GM21423 (cell line): Measurements from ENCODE around the gene UNC45A.
"Not testable (repeated sequence)": the region's sequence is repeated elsewhere in the genome, so short reads cannot be mapped to it uniquely, and the experiment has no call there.

ENCODE experiments used
- ATAC-seq: cut with Tn5 transposase; IDR thresholded peaks from one replicate; pipeline ENCODE4 v1.9.1; 2021; ENCODE audit warnings: mild to moderate bottlenecking, moderate library complexity; ENCODE audit not compliant: unreplicated experiment

UNC45A gene

GRCh38 chr15:90915808-90916440, 19.2 kb upstream of the UNC45A start:
- ATAC-seq: no peak

- no peak for ATAC-seq
Measured at GRCh38 chr15:90916461-90916860, 18.6 kb upstream of the UNC45A start.

GRCh38 chr15:90917569-90917968, 17.5 kb upstream of the UNC45A start:
- ATAC-seq: no peak

- ATAC-seq: no peak
Measured at GRCh38 chr15:90918034-90918788, 16.9 kb upstream of the UNC45A start.

- ATAC-seq: no peak
Measured at GRCh38 chr15:90918835-90919234, 16.2 kb upstream of the UNC45A start.

GRCh38 chr15:90921887-90922286, 13.2 kb upstream of the UNC45A start:
- no peak for ATAC-seq

- peak; percentile 45 for ATAC-seq
Measured at GRCh38 chr15:90922712-90923322, 12.3 kb upstream of the UNC45A start.

GRCh38 chr15:90924375-90924774, 10.7 kb upstream of the UNC45A start:
- peak; percentile 72 for ATAC-seq

GRCh38 chr15:90926766-90927165, 8.3 kb upstream of the UNC45A start:
- ATAC-seq: not testable (repeated sequence)

- not testable (repeated sequence) for ATAC-seq
Measured at GRCh38 chr15:90928106-90928505, 7.0 kb upstream of the UNC45A start.

- ATAC-seq: no peak
Measured at GRCh38 chr15:90929246-90930019, 5.7 kb upstream of the UNC45A start.

- ATAC-seq: no peak
Measured at GRCh38 chr15:90930861-90931574, 4.1 kb upstream of the UNC45A start.

GRCh38 chr15:90931575-90931827, 3.6 kb upstream of the UNC45A start:
- ATAC-seq: no peak

GRCh38 chr15:90931828-90932659, 3.0 kb upstream of the UNC45A start, which contains the start of gene HDDC3:
Gene HDDC3 (minus strand): TSS chr15:90932549. CDS start chr15:90932540, 9 bp downstream.
- ATAC-seq: peak; percentile 46

GRCh38 chr15:90932660-90932991, 2.5 kb upstream of the UNC45A start:
- no peak for ATAC-seq

- no peak for ATAC-seq
Measured at GRCh38 chr15:90933301-90933700, 1.8 kb upstream of the UNC45A start.

- peak; percentile 34 for ATAC-seq
Measured at GRCh38 chr15:90934256-90934948, 683 bp upstream of the UNC45A start.

GRCh38 chr15:90936823-90937222, 1.7 kb downstream of the UNC45A start:
- ATAC-seq: no peak

- no peak for ATAC-seq
Measured at GRCh38 chr15:90938261-90938660, 3.2 kb downstream of the UNC45A start.

- no peak for ATAC-seq
Measured at GRCh38 chr15:90939756-90940155, 4.7 kb downstream of the UNC45A start.
